ENCODE results near the gene PDE4B. TPM values are rescaled to one million over a fixed set of nuclear protein-coding genes. Genes with fewer than 3 reads are reported as not detected.

Gene PDE4B
- polyA plus RNA-seq, 2 of the 4 experiments (the other 2 are of a cell fraction): 20.2 to 56.8 TPM

DNA sequence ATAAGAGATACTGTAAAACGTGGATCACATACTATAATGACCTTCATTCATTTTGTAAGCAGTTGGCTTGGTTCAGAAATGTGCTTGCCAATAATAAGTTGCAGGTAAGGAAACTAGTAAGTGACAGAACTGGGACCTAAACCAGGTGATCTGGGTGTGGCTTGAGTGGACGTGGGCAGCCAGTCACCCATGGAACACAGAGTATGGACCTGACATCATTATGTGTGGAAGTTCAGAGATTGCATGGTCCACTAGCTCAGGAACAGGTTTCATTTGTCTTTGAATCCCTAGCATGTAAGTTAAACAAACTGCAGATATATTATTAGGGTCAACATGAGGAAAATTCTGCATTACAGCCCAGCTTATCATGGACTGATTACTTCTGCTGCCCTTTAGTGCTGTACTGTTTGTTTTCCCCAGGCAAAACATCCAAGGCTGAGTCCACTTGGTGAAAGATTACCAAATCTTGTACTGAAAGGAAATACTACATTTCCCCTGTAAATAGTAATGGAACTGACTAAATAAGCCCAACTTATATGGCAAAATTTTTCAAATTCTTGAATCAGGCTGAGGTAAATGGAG, 414.0 kb downstream of the PDE4B start (continued):
- TF ChIP-seq, protein P1, sequence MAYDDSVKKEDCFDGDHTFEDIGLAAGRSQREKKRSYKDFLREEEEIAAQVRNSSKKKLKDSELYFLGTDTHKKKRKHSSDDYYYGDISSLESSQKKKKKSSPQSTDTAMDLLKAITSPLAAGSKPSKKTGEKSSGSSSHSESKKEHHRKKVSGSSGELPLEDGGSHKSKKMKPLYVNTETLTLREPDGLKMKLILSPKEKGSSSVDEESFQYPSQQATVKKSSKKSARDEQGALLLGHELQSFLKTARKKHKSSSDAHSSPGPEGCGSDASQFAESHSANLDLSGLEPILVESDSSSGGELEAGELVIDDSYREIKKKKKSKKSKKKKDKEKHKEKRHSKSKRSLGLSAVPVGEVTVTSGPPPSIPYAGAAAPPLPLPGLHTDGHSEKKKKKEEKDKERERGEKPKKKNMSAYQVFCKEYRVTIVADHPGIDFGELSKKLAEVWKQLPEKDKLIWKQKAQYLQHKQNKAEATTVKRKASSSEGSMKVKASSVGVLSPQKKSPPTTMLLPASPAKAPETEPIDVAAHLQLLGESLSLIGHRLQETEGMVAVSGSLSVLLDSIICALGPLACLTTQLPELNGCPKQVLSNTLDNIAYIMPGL (CRISPR knock-in tag; IDR thresholded peaks at IDR 0.05; ENCODE audit: borderline replicate concordance): no peak
- TF ChIP-seq JUNB (IDR thresholded peaks at IDR 0.05) (no peak), MYC (IDR thresholded peaks at IDR 0.05; ENCODE audit: borderline replicate concordance, low read length) (no peak), FOSL2 (IDR thresholded peaks at IDR 0.05) (no peak), FOSL2 (CRISPR knock-in tag; IDR thresholded peaks at IDR 0.05) (peak; percentile 4; the same call in 1 of the 2 replicates), MAZ (IDR thresholded peaks at IDR 0.05; ENCODE audit: borderline replicate concordance, low read depth, low read length) (no peak), POLR2AphosphoS2 (conservative IDR thresholded peaks at IDR 0.05; ENCODE audit: low read length) (no peak), HOXB13 (CRISPR knock-in tag; IDR thresholded peaks at IDR 0.05; ENCODE audit: low read depth) (no peak), HOXB5 (CRISPR knock-in tag; IDR thresholded peaks at IDR 0.05) (no peak), GATA3 (IDR thresholded peaks at IDR 0.05; ENCODE audit: borderline replicate concordance) (peak; percentile 67), ZFP36 (IDR thresholded peaks at IDR 0.05; ENCODE audit: borderline replicate concordance, partially characterized antibody) (no peak), RFX5 (IDR thresholded peaks at IDR 0.05) (no peak), HOXA7 (CRISPR knock-in tag; IDR thresholded peaks at IDR 0.05) (no peak), CEBPB (IDR thresholded peaks at IDR 0.05) (peak in 1 of 2 experiments; percentile 35; a peak in 1 of 4 replicates), NPAS2 (CRISPR knock-in tag; IDR thresholded peaks at IDR 0.05; ENCODE audit: borderline replicate concordance) (no peak), KDM5A (IDR thresholded peaks at IDR 0.05) (no peak)
- TF ChIP-seq, protein P2, sequence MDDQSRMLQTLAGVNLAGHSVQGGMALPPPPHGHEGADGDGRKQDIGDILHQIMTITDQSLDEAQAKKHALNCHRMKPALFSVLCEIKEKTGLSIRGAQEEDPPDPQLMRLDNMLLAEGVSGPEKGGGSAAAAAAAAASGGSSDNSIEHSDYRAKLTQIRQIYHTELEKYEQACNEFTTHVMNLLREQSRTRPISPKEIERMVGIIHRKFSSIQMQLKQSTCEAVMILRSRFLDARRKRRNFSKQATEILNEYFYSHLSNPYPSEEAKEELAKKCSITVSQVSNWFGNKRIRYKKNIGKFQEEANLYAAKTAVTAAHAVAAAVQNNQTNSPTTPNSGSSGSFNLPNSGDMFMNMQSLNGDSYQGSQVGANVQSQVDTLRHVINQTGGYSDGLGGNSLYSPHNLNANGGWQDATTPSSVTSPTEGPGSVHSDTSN (IDR thresholded peaks at IDR 0.05): no peak

DNA sequence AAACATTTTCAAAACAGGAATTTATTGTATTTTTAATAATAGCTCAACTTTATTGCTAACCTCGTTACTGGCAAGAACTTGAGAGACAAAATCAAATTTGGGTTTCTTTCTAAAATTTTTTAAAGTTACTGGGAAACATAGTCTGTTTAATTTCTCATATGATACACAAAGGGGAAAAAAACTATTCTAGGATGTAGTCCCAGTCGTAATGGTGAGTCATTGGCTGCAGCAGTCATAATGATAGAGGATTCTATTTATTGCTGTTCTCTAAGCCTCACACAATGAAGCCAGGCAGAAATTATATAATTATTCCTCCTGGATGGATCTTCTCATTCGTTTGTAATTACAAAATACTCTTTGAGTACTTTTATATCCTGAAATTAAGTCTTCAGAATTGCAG, 414.8 kb downstream of the PDE4B start:
- H3K27ac ChIP-seq: peak overlapping the region; percentile 67 to 76; a peak in 5 of 6 replicates
- no peak for TF ChIP-seq EHMT2 (IDR thresholded peaks at IDR 0.05; ENCODE audit: low read depth)
- TF ChIP-seq FOSL2 (IDR thresholded peaks at IDR 0.05): 0 out of 2 replicates have a peak, but pooled peaks have one; percentile 14
- peak; percentile 82 for TF ChIP-seq FOSL2 (CRISPR knock-in tag; IDR thresholded peaks at IDR 0.05)
- no peak overlapping the region for H3K4me3 ChIP-seq
- WGBS (ENCODE audit: missing lambda C conversion rate): 4% methylated on average over 3 of the region's 3 CpGs
- FAIRE-seq (no peak), ATAC-seq (peak in 1 of 2 experiments; percentile 72; a peak in 2 of 6 replicates), DNase-seq (ENCODE audit: low read depth in 1 of 2, low spot score in 1 of 2) (peak; percentile 35 to 47)
- H3K4me1 ChIP-seq: peaks cover 65% of the 10 kb centered on the region
- H3K9me3 ChIP-seq: no peaks in the 10 kb centered on the region
- CTCF ChIA-PET: no interaction called here
- POLR2A ChIA-PET: no interaction called here
- H3K4me2 ChIP-seq: peak overlapping the region; percentile 58

DNA sequence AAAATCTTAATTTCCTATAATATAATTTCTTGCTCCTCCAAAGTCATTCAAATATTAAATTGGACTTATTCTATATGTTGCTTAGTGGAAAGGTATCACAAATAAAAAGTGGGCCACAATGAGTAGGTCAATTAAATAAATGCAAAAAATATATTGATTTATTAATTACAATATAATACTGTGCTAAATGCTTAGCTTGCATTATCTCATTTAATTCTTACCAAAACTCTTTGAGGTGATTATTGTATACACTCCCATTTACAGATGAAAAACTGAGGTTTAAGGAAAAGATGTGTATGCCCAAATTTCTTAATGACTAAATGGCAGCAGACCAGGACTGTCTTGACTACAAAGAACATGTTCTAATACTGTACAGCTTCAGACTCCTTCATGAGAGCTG, 415.9 kb downstream of the PDE4B start:
- TF ChIP-seq MAFK (IDR thresholded peaks at IDR 0.05; ENCODE audit: partially characterized antibody) (peak; percentile 74), SREBF2 (IDR thresholded peaks at IDR 0.05) (no peak)
- Histone ChIP-seq H3K27ac (peak overlapping the region in 1 of 2 experiments; percentile 29; a peak in 1 of 6 replicates), H3K4me1 (peaks cover 65% of the 10 kb centered on the region), H3K4me3 (no peak overlapping the region), H3K4me2 (no peak overlapping the region), H3K9me3 (no peaks in the 10 kb centered on the region)
- DNase-seq (ENCODE audit: low read depth in 1 of 2, low spot score in 1 of 2): no peak
- no peak for ATAC-seq
- CTCF ChIA-PET: interaction anchor here (1.3 to 1.9 kb wide), 2 partner anchors 34 to 216 kb away, joined by 5 to 6 read pairs; no protein-coding TSS in a partner anchor
- FAIRE-seq: no peak
- POLR2A ChIA-PET: no interaction called here

All from A549 (cell line).